CD4-positive, alpha-beta T cell treated with Interleukin-17A for 1 hour (primary cell): ENCODE data around the gene STAU1.
"Not testable (repeated sequence)": the region's sequence is repeated elsewhere in the genome, so short reads cannot be mapped to it uniquely, and the experiment has no call there.

Source experiments
- DNase-seq: peaks from one replicate; pipeline ENCODE4 v3.0.0-alpha.2; 2020

Gene STAU1

DNA sequence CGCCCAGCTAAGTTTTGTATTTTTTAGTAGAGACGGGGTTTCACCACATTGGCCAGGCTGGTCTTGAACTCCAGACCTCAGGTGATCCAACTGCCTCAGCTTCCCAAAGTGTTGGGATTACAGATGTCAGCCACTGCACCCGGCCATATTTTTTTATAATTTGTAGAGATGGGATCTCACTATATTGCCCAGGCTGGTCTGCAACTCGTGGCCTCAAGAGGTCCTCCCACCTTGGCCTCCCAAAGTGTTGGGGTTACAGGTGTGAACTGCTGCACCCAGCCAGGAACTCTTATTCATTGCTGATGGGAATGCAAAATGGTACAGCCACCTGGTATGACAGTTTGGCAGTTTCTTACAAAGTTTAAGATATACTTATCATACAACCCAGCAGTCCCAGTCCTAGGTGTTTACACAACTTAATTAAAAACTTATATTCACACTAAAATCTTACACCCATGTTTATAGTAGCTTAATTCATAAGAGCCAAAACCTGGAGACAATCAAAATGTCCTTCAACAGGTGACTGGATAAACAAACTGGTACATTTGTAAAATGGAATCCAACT is 11.7 kb upstream of the STAU1 start:
- no peak for DNase-seq

GRCh38 chr20:49192944-49193518 is 4.9 kb upstream of the STAU1 start:
- DNase-seq: not testable (repeated sequence)

- peak; percentile 19 for DNase-seq
Observed at GRCh38 chr20:49187330-49187850, 744 bp downstream of the STAU1 start.

DNA sequence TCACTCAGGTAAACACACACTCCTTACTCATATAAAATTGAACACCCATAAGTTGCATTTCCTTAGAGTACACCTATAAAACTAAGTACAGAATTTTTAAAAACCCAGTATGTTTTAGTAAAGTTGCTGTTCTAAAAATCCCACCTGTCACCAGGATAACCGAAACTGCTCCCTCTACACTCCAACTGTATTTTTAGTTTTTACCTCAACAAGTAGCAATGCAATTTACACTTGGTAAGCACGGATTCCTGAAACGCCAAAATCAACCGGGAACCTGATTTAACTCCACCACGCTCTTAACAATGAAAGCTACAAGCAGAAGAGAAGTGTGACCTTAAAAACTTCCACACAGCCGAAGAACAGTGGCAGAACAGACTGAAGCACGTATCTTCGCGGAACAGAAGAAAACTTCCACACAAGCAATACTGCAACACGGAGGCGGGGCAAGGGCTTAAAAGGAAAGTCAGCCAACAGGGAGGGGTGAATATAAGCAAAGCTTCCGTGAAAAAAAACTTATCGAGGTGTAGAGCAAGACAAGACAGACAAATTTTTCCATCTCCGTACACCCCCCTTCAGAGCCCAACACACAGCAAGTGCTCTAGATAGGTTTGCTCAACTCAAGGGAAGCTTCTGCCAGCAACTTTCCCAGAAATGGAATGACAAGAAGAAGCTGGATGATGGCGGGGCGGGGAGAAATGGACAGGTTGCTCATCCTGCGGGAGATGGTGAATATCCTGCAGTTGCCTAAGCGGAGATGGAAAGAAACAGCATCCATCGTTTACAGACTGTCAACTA is 1.4 kb downstream of the STAU1 start:
- peak; percentile 81 for DNase-seq

DNA sequence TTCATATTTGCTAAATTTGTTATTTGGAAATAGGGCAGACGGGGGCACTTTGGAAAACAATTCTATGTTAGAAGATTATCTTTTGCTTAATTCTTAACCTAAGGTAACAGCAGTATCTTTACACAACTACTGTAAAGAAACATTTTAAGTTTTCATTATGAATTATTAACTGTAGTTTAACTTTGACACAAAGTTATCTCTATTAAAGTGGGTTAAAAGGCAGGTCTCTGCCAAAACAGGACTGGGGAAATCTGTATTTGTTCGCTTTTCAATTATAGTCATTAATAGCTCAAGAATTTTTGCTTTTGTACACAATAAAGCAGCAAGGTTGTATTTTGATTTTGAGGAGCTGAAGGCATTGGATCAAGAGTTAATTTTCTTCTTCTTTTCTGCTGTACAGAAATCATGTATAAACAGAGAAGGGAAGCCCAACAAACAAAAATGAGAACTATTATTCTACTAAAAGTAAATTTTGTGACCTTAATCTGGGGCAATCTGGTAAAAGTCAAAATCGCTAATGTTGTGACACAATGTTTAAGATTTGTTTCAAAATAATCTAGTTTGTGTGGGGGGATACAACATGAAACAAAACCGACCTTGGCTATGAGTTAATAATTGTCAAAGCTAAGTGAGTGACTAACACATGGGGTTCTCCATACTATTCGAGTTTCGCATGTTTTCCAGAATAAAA is 2.9 kb downstream of the STAU1 start:
- no peak for DNase-seq

DNA sequence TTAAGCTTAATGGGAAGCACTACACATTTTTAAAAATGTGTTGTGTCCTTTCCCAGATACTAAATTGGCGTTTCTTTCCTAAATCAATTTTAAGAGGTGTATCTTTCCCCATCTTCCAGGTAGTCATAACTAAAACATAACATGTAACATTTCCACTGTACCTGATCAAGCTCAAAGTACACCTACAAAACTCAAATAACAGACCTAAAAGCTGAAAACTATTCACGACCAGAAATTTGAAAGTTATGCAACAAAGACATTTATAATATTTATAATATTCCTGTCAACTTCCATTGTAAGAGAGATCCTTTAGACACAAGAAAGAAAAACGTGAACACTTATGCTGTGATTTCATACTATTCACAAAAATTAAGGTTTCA is 3.5 kb downstream of the STAU1 start:
- DNase-seq: no peak

DNA sequence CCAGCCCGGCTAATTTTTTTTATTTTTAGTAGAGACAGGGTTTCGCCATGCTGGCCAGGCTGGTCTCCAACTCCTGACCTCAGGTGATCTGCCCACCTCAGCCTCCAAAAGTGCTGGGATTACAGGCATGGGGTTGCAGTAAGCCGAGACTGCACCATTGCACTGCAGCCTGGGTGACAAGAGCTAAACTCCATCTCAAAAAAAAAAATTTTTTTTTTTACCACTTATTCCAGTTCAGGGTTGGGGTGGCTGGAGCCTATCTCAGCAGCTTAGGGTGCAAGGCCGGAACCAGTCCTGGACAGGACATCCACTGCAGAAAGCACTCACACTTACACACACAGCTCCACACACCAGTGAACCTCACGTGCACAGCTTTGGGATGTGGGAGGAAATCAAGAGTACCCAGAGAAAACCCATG is 4.0 kb downstream of the STAU1 start:
- not testable (repeated sequence) for DNase-seq

DNA sequence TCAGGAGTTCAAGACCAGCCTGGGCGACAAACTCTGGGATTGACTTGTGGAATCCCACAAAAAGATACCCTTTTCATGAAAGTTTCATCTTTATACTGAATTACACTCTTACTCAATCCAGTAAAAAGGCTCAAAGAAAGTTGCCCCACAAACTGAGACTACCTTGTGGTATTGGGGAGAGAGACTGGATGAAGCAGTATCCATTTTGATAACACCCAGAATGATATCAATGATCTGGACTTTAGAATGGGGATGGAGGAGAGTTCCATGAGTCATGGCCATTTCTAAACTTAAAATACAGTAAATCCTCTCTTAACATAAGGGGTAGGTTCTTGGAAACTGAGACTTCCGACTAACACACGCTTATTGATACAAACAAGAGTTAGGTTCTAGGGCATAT is 4.7 kb downstream of the STAU1 start:
- no peak for DNase-seq

DNA sequence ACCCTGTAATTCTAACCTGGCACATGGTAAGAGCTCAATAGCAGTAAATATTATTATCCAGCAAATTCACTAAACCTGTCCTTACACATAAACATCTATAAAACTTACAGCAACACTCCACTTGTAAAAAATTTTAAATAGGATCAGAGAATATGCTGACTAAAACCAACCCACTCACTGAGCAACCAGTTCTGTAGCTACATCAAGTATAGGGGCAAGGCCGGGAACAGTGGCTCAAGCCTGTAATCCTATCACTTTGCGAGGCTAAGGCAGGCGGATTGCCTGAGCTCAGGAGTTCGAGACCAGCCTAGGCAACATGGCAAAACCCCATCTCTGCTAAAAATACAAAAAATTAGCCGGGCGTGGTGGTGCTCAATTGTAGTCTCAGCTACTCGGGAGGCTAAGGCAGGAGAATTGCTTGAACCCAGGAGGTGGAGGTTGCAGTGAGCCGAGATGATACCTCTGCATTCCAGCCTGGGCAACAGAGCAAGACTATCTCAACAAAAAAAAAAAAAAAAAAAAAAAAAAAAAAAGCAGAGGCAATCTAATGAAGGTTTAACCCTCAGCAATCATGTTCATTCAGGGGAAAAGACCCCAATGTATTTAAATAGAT is 6.8 kb downstream of the STAU1 start:
- DNase-seq: no peak

DNA sequence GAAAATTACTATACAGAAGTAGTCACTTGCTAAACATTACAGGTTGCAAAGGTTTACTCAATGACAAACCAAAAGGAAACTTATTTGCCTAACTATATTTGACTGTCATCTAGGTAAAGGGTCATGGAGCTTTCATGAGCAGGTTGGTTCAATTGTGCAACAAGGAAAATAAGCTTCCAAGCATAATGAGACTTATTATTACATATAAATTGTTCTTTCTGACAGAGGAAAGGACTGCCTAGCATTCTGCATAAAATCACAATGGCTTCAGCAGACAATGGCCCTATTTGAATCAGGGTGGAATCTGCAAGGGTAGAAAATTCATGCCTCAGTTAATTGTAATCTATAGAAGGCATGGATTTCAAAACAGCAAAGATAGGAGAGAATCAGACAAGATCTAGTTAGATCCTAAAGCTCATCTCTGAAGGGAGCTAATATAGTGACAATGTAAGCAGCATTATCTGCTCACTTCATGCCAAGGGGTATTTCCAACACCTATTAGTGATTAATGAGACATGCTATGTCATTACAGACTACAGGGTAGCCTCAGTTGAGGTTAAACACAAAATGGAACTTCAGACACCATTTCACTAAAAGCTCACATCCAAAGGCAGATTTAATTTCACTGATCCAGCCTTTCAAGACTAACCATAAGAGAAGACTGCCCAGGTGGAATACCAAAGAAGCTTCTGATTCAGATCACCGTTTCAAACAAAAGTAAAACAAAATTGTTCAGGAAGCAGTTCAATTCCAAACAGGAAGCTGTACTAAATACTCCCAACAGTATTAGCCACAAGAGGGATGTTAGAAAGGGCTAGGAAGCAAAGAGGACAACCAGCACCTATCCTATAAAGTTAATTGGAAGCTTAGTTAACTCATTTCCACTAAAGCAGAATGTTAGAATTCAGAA is 8.5 kb downstream of the STAU1 start:
- no peak for DNase-seq

DNA sequence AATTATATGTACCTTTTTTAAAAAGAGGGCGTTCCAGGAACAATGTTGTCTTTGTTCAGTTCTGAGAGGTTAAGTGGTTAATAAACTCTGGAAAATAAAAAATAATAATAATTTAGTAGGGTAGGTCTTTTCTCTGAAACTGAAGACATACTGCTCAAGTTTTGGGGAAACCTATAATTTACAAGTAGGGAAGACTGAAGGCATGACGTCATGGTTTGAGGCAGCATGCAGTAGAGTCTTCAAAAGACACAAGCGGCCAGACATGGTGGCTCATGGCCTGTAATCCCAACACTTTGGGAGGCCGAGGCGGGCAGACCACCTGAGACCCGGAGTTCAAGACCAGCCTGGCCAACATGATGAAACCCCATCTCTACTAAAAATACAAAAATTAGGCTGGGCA is 14.0 kb downstream of the STAU1 start:
- DNase-seq: no peak

GRCh38 chr20:49172413-49172812 is 15.7 kb downstream of the STAU1 start:
- DNase-seq: no peak

GRCh38 chr20:49171909-49172308 is 16.2 kb downstream of the STAU1 start:
- no peak for DNase-seq

DNA sequence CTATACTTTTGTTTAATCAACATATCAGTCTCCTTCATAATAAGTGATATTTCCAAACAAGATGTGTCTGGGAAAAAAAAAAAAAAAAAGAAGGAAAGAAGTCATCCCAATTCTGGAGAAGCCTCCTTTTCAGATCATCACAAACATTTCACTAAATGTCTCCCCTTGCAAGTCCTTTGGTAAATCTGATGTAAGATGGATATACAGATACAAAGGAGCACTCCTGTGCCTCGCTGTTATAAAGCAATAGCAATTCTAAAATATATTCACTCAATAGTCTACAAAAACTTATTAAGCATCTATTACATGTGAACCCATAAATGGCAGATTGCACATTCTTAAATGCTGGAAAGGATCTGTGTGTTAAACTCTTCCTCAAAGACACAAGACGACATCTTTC is 17.4 kb downstream of the STAU1 start:
- no peak for DNase-seq

DNA sequence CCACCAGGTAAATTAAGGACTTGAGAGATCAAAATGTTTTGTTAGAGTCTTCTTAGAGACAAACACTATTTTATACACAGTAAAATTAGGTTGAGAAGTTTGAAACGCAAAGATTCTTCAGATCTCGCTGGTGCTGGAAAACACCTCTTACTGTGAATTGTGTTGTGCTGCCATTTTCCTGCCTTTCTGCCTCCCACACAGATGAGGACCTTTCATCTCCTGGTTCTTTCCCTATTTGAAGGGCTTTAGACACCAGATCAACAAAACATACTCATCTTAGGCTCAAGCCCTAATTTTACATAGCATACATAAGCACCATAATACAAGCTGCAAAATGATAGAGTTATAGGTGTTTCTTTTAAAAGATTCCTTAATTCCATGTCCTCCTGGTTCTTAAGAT is 18.6 kb downstream of the STAU1 start:
- DNase-seq: no peak

GRCh38 chr20:49168864-49169263 is 19.3 kb downstream of the STAU1 start:
- DNase-seq: not testable (repeated sequence)

GRCh38 chr20:49167811-49168507 is 20.2 kb downstream of the STAU1 start:
- no peak for DNase-seq

DNA sequence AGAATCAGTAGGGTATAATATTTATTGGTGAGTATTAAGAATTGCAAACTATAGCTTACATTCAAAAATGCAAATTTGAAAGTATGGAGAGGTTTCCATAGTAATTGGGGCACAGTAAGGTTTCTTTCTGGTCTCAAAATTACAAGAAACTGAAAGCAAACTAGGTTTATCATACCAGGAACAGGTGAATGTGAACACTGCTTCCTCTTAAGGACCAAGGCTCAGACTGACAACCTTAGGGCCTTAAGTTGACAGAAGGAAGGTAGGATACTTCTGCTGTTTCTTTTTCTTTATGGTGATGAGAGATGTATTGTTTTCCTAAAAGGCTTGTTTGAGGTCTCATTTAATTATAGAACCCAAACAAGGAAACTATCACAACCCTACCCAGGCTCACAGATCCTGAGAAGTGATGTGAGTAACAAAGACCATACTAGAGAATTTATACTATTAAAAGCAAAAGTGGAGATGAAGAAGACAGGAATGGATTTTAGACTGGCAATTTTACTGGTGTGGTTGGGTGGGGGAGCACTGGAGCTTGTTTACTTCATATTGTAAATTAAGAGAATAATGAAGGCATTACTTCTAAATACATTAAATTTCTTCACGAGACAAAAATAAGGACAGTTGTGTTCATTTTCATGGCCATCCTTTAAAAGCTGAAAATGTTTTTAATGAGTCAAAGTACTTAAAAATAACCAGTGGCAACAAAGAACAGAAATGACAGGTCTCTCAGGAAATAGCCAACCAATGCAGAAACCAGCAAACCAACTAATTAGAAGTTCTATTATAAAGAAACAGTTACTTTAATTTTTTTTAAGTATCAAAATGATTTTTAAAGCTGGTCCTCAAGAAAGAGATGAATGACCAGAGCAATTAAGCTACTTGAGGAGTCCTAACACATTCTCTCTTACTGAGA is 21.3 kb downstream of the STAU1 start:
- DNase-seq: no peak

DNA sequence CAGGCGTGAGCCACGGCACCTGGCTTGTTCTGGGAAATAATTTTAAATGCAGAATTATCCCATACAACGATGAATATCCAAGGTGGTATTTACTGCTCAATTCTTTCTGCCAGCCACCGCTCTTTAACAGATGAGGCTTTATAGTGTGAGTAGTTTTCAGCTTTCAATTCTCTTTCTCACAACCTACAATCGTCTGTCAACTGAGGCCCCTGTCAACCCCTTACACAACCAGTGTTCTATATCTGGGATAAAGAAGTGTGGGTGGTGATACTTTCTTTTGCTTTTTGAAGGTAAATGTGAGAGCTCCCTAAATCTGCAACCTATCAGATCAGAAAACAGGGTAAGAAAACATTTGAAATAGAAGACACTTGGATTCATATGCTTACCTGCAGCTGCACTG is 22.5 kb downstream of the STAU1 start:
- DNase-seq: no peak

DNA sequence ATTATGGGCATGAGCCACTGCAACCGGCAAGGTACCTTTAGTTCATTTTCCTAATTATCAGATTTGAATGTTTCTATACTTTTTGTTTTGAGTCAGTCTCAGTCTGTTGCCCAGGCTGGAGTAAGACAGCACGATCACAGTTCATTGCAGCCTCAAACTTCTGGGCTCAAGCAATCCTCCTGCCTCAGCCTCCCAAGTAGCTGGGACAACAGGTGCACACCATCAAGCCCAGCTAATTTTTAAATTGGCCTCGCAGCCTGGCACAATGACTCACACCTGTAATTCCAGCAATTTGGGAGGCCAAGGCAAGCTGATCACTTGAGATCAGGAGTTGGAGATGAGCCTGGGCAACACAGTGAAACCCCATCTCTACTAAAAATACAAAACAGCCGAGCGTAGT is 24.4 kb downstream of the STAU1 start:
- DNase-seq: no peak
